ENCODE measurements around the gene SNRNP200.

Gene SNRNP200

DNA sequence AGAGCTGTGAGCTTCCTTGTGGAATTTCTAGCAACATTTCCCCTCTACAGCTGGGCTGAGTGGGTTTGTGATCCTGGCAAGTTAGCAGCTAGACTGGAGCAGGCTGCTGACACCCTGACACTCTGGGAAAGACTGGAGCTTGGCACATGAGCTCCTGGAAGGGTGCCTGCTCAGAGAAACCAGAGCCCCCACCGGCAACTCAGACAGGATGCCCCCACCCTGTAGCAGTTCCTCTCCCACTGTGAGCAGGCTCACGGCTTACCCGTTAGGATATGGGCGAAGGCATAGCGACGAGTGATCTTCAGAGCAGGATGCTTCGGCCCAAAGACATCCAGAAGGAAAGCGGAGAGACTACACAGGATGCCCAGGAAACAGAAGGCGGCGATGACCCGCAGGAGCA, 50.8 kb downstream of the SNRNP200 start:
- no peak overlapping the region for H3K27ac ChIP-seq (ENCODE audit: extremely low read depth, low read depth, low read length)
- H3K4me1 ChIP-seq (ENCODE audit: control insufficient read depth, insufficient read depth, low read length): peaks cover under 1% of the 10 kb centered on the region; the same call in 1 of the 2 replicates
- CTCF ChIA-PET: interaction anchor here (1.4 kb wide), 1 partner anchor 116 kb away, joined by 4 read pairs; the partner anchor contains the start of gene ASTL

DNA sequence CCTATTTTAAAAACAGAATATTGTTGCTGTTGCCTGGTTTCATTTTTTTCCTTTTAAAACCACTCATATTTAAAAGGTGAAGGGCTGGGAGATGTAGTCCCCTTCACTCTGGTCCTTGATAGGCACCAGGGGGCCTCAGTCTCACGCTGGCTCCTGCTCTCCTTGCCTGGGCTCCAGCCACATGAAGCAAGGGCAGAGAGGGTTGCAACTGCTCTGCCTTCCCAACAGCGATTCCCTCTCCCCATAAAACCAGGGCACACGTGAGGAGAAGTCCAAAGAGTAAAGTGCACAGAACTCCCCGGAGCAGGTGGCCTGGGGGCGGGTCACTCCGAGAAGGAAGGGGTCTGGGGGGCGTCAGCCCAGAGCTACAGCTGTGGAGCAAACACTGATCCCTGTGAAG, 52.3 kb downstream of the SNRNP200 start:
- Histone ChIP-seq H3K4me3 (ENCODE audit: low read depth, low read length) (no peak overlapping the region), H3K4me1 (ENCODE audit: control insufficient read depth, insufficient read depth, low read length) (no peaks in the 10 kb centered on the region), H3K27ac (ENCODE audit: extremely low read depth, low read depth, low read length) (no peak overlapping the region), H3K36me3 (ENCODE audit: control insufficient read depth in 2 of 2, insufficient read depth in 1 of 2, low read length in 2 of 2) (peaks cover 13 to 52% of the 10 kb centered on the region in 2 experiments; a peak in 2 of 3 replicates), H3K9me3 (ENCODE audit: control insufficient read depth, insufficient read depth, low read depth, low read length) (no peaks in the 10 kb centered on the region)
- ChIA-PET POLR2A (no interaction called here), CTCF (interaction anchor here (1.4 kb wide), 1 partner anchor 114 kb away, joined by 4 read pairs; the partner anchor contains the start of gene ASTL)
- TF ChIP-seq ZNF600 (tag by site-specific recombination; IDR thresholded peaks at IDR 0.05) (no peak), ZNF624 (tag by site-specific recombination; IDR thresholded peaks at IDR 0.05) (no peak), HOXD13 (CRISPR knock-in tag; IDR thresholded peaks at IDR 0.05; ENCODE audit: borderline replicate concordance) (no peak), ZXDB (tag by site-specific recombination; IDR thresholded peaks at IDR 0.05) (no peak), ZNF658 (tag by site-specific recombination; IDR thresholded peaks at IDR 0.05) (no peak), ZNF266 (tag by site-specific recombination; IDR thresholded peaks at IDR 0.05; ENCODE audit: low read depth) (no peak), ZNF292 (tag by site-specific recombination; IDR thresholded peaks at IDR 0.05; ENCODE audit: borderline replicate concordance, low read depth) (no peak), FEZF1 (tag by site-specific recombination; IDR thresholded peaks at IDR 0.05) (no peak), SETDB1 (IDR thresholded peaks at IDR 0.05; ENCODE audit: insufficient read length, low read length) (no peak), ZNF112 (tag by site-specific recombination; IDR thresholded peaks at IDR 0.05) (no peak), ZNF211 (tag by site-specific recombination; IDR thresholded peaks at IDR 0.05; ENCODE audit: low read depth) (no peak), ZNF544 (tag by site-specific recombination; IDR thresholded peaks at IDR 0.05) (no peak), ZNF664 (tag by site-specific recombination; IDR thresholded peaks at IDR 0.05) (no peak), SCRT1 (tag by site-specific recombination; IDR thresholded peaks at IDR 0.05; ENCODE audit: borderline replicate concordance) (no peak), ZNF140 (tag by site-specific recombination; IDR thresholded peaks at IDR 0.05) (no peak)
- TF ChIP-seq, protein P1, sequence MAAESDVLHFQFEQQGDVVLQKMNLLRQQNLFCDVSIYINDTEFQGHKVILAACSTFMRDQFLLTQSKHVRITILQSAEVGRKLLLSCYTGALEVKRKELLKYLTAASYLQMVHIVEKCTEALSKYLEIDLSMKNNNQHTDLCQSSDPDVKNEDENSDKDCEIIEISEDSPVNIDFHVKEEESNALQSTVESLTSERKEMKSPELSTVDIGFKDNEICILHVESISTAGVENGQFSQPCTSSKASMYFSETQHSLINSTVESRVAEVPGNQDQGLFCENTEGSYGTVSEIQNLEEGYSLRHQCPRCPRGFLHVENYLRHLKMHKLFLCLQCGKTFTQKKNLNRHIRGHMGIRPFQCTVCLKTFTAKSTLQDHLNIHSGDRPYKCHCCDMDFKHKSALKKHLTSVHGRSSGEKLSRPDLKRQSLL (tag by site-specific recombination; IDR thresholded peaks at IDR 0.05): no peak
- TF ChIP-seq, protein P2, sequence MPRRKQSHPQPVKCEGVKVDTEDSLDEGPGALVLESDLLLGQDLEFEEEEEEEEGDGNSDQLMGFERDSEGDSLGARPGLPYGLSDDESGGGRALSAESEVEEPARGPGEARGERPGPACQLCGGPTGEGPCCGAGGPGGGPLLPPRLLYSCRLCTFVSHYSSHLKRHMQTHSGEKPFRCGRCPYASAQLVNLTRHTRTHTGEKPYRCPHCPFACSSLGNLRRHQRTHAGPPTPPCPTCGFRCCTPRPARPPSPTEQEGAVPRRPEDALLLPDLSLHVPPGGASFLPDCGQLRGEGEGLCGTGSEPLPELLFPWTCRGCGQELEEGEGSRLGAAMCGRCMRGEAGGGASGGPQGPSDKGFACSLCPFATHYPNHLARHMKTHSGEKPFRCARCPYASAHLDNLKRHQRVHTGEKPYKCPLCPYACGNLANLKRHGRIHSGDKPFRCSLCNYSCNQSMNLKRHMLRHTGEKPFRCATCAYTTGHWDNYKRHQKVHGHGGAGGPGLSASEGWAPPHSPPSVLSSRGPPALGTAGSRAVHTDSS (tag by site-specific recombination; IDR thresholded peaks at IDR 0.05): no peak
- TF ChIP-seq, protein P3, sequence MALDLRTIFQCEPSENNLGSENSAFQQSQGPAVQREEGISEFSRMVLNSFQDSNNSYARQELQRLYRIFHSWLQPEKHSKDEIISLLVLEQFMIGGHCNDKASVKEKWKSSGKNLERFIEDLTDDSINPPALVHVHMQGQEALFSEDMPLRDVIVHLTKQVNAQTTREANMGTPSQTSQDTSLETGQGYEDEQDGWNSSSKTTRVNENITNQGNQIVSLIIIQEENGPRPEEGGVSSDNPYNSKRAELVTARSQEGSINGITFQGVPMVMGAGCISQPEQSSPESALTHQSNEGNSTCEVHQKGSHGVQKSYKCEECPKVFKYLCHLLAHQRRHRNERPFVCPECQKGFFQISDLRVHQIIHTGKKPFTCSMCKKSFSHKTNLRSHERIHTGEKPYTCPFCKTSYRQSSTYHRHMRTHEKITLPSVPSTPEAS (tag by site-specific recombination; IDR thresholded peaks at IDR 0.05): no peak
- TF ChIP-seq, protein P4, sequence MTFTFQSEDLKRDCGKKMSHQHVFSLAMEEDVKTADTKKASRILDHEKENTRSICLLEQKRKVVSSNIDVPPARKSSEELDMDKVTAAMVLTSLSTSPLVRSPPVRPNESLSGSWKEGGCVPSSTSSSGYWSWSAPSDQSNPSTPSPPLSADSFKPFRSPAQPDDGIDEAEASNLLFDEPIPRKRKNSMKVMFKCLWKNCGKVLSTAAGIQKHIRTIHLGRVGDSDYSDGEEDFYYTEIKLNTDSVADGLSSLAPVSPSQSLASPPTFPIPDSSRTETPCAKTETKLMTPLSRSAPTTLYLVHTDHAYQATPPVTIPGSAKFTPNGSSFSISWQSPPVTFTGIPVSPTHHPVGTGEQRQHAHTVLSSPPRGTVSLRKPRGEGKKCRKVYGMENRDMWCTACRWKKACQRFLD (tag by site-specific recombination; IDR thresholded peaks at IDR 0.05): no peak

More for the DNA sequence above, 50.8 kb downstream of the SNRNP200 start:
- Histone ChIP-seq H3K36me3 (ENCODE audit: control insufficient read depth in 2 of 2, insufficient read depth in 1 of 2, low read length in 2 of 2) (peaks cover 13 to 67% of the 10 kb centered on the region in 2 experiments; a peak in 2 of 3 replicates), H3K4me3 (ENCODE audit: low read depth, low read length) (no peak overlapping the region), H3K9me3 (ENCODE audit: control insufficient read depth, insufficient read depth, low read depth, low read length) (no peaks in the 10 kb centered on the region)
- POLR2A ChIA-PET: interaction anchor here (1.2 kb wide), 2 partner anchors 11 to 46 kb away, joined by 4 to 6 read pairs; partner anchors contain the start of genes CIAO1, STARD7 and TMEM127
- no peak for TF ChIP-seq ZNF629 (tag by site-specific recombination; IDR thresholded peaks at IDR 0.05)
- TF ChIP-seq ZNF660 (tag by site-specific recombination; IDR thresholded peaks at IDR 0.05): no peak
- no peak for TF ChIP-seq ZFP37 (tag by site-specific recombination; IDR thresholded peaks at IDR 0.05)
- TF ChIP-seq, protein P5, sequence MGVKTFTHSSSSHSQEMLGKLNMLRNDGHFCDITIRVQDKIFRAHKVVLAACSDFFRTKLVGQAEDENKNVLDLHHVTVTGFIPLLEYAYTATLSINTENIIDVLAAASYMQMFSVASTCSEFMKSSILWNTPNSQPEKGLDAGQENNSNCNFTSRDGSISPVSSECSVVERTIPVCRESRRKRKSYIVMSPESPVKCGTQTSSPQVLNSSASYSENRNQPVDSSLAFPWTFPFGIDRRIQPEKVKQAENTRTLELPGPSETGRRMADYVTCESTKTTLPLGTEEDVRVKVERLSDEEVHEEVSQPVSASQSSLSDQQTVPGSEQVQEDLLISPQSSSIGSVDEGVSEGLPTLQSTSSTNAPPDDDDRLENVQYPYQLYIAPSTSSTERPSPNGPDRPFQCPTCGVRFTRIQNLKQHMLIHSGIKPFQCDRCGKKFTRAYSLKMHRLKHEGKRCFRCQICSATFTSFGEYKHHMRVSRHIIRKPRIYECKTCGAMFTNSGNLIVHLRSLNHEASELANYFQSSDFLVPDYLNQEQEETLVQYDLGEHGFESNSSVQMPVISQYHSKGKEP (tag by site-specific recombination; IDR thresholded peaks at IDR 0.05): no peak
- no peak for TF ChIP-seq ZNF48 (tag by site-specific recombination; IDR thresholded peaks at IDR 0.05)
- TF ChIP-seq, protein P6, sequence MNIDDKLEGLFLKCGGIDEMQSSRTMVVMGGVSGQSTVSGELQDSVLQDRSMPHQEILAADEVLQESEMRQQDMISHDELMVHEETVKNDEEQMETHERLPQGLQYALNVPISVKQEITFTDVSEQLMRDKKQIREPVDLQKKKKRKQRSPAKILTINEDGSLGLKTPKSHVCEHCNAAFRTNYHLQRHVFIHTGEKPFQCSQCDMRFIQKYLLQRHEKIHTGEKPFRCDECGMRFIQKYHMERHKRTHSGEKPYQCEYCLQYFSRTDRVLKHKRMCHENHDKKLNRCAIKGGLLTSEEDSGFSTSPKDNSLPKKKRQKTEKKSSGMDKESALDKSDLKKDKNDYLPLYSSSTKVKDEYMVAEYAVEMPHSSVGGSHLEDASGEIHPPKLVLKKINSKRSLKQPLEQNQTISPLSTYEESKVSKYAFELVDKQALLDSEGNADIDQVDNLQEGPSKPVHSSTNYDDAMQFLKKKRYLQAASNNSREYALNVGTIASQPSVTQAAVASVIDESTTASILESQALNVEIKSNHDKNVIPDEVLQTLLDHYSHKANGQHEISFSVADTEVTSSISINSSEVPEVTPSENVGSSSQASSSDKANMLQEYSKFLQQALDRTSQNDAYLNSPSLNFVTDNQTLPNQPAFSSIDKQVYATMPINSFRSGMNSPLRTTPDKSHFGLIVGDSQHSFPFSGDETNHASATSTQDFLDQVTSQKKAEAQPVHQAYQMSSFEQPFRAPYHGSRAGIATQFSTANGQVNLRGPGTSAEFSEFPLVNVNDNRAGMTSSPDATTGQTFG (tag by site-specific recombination; IDR thresholded peaks at IDR 0.05; ENCODE audit: borderline replicate concordance): no peak
- TF ChIP-seq ZNF175 (tag by site-specific recombination; IDR thresholded peaks at IDR 0.05): no peak
- TF ChIP-seq ZNF76 (tag by site-specific recombination; IDR thresholded peaks at IDR 0.05; ENCODE audit: borderline replicate concordance, low read depth): no peak
- TF ChIP-seq ZNF623 (tag by site-specific recombination; IDR thresholded peaks at IDR 0.05): no peak
- no peak for TF ChIP-seq ZNF274 (IDR thresholded peaks at IDR 0.05; ENCODE audit: low read length)
- no peak for TF ChIP-seq ZNF274 (tag by site-specific recombination; IDR thresholded peaks at IDR 0.05; ENCODE audit: borderline replicate concordance)
- no peak for TF ChIP-seq MZF1 (tag by site-specific recombination; IDR thresholded peaks at IDR 0.05; ENCODE audit: borderline replicate concordance)
- TF ChIP-seq ZNF423 (tag by site-specific recombination; IDR thresholded peaks at IDR 0.05): no peak
